Endodermal cell (in vitro differentiated cells): ENCODE results near the gene PLCL2. TPM values are rescaled to one million over a fixed set of nuclear protein-coding genes. Genes with fewer than 3 reads are reported as not detected.

Experiments used
- DNase-seq: peaks from one replicate; pipeline ENCODE4 v3.0.0-alpha.2; 2017
- H3K27ac ChIP-seq: 2 replicates; pipeline ENCODE4 v1.5.1; 2013; ENCODE audit warnings: mild to moderate bottlenecking, low read depth, low read length, moderate library complexity
- H3K27me3 ChIP-seq: 2 replicates; pipeline ENCODE4 v1.6.1; 2013; ENCODE audit warnings: mild to moderate bottlenecking, low read length, moderate library complexity; ENCODE audit not compliant: insufficient read depth, control insufficient read depth, poor library complexity, severe bottlenecking
- H3K36me3 ChIP-seq: 2 replicates; pipeline ENCODE4 v1.7.0; 2013; ENCODE audit warnings: mild to moderate bottlenecking, low read length, moderate library complexity; ENCODE audit not compliant: control insufficient read depth, insufficient read depth
- H3K4me1 ChIP-seq: one replicate; pipeline ENCODE4 v1.7.0; 2013; ENCODE audit warnings: low read length; ENCODE audit not compliant: control insufficient read depth, insufficient read depth
- H3K4me3 ChIP-seq: 2 replicates; pipeline ENCODE4 v1.5.1; 2013; ENCODE audit warnings: mild to moderate bottlenecking, low read length, moderate library complexity
- H3K9ac ChIP-seq: 2 replicates; pipeline ENCODE4 v1.6.1; 2013; ENCODE audit warnings: mild to moderate bottlenecking, low read length, moderate library complexity; ENCODE audit not compliant: poor library complexity, severe bottlenecking; ENCODE audit errors: extremely low read depth
- H3K9me3 ChIP-seq: 2 replicates; pipeline ENCODE4 v1.6.1; 2013; ENCODE audit warnings: mild to moderate bottlenecking, low read length, moderate library complexity; ENCODE audit not compliant: control insufficient read depth
- H3K27ac Mint-ChIP-seq: 2 replicates; pipeline ENCODE4 v1.8.0; 2020; ENCODE audit warnings: mixed read lengths
- H3K27me3 Mint-ChIP-seq: 2 replicates; pipeline ENCODE4 v1.8.0; 2021; ENCODE audit warnings: mild to moderate bottlenecking, mixed read lengths; ENCODE audit not compliant: insufficient read depth
- H3K36me3 Mint-ChIP-seq: 2 replicates; pipeline ENCODE4 v1.8.0; 2020; ENCODE audit warnings: low read depth, mixed read lengths
- H3K4me1 Mint-ChIP-seq: 2 replicates; pipeline ENCODE4 v1.8.0; 2020; ENCODE audit warnings: mixed read lengths
- H3K4me3 Mint-ChIP-seq: 2 replicates; pipeline ENCODE4 v1.8.0; 2020; ENCODE audit warnings: mild to moderate bottlenecking, moderate library complexity, mixed read lengths
- H3K9me3 Mint-ChIP-seq: 2 replicates; pipeline ENCODE4 v1.8.0; 2020; ENCODE audit warnings: mild to moderate bottlenecking, mixed read lengths
- WGBS, 2 experiments: methylation state at CpG; one replicate each; pipeline versions ENCODE4 v1.1.5 to v1.1.7; 2013; ENCODE audit warnings: missing lambda C conversion rate in 2 of 2, mixed read lengths in 1 of 2; ENCODE audit not compliant: insufficient coverage in 1 of 2, insufficient read length in 1 of 2; 5-methylcytosine and 5-hydroxymethylcytosine counted together
- total RNA-seq, 2 donors: library from RNA; stranded (reverse); fragmentation: NEBNext Ultra II Directional in 1 of 2; extraction: Animal tissue kit (Norgen Biotek cat#: 25700) in 1 of 2; gene quantifications; 2 replicates in 1 of 2; 3 replicates in 1 of 2; pipeline ENCODE4 v1.2.1, GENCODE V29; 2021
- TF ChIP-seq, protein P1 (sequence below): fragments of 200-600 bp; sonication (generic); conservative IDR thresholded peaks from 2 replicates; pipeline ENCODE4 v1.5.0; 2021; ENCODE audit warnings: antibody characterized with exemption, mild to moderate bottlenecking

Gene PLCL2
- total RNA-seq, 2 donors from 2014 or later, result 4.2 to 6.9 TPM

GRCh38 chr3:16940769-16941700 is 56.3 kb downstream of the PLCL2 start:
- Mint-ChIP-seq H3K9me3 (no peaks in the 10 kb centered on the region), H3K36me3 (no peaks in the 10 kb centered on the region), H3K4me3 (no peak overlapping the region), H3K4me1 (peaks cover 19% of the 10 kb centered on the region), H3K27me3 (peaks cover 87% of the 10 kb centered on the region), H3K27ac (no peak overlapping the region)
- WGBS, 2 experiments, result 91% methylated on average over 4 to 7 of the region's 7 CpGs
- no peak overlapping the region for H3K9ac ChIP-seq
- H3K36me3 ChIP-seq, result no peaks in the 10 kb centered on the region
- H3K4me3 ChIP-seq, result no peak overlapping the region
- TF ChIP-seq, protein P1, sequence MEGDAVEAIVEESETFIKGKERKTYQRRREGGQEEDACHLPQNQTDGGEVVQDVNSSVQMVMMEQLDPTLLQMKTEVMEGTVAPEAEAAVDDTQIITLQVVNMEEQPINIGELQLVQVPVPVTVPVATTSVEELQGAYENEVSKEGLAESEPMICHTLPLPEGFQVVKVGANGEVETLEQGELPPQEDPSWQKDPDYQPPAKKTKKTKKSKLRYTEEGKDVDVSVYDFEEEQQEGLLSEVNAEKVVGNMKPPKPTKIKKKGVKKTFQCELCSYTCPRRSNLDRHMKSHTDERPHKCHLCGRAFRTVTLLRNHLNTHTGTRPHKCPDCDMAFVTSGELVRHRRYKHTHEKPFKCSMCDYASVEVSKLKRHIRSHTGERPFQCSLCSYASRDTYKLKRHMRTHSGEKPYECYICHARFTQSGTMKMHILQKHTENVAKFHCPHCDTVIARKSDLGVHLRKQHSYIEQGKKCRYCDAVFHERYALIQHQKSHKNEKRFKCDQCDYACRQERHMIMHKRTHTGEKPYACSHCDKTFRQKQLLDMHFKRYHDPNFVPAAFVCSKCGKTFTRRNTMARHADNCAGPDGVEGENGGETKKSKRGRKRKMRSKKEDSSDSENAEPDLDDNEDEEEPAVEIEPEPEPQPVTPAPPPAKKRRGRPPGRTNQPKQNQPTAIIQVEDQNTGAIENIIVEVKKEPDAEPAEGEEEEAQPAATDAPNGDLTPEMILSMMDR, result no peak
- no peak overlapping the region for H3K27ac ChIP-seq
- H3K27me3 ChIP-seq, result peaks cover 54% of the 10 kb centered on the region
- peaks cover 12% of the 10 kb centered on the region for H3K4me1 ChIP-seq
- DNase-seq, result no peak
- H3K9me3 ChIP-seq, result no peaks in the 10 kb centered on the region

GRCh38 chr3:16942955-16943354 is 58.2 kb downstream of the PLCL2 start:
- H3K27ac Mint-ChIP-seq, result no peak overlapping the region
- no CpG with 5 or more reads among the region's 1 CpG for WGBS, 2 experiments
- no peak for DNase-seq
- Histone ChIP-seq H3K9me3 (no peaks in the 10 kb centered on the region), H3K4me3 (no peak overlapping the region), H3K36me3 (no peaks in the 10 kb centered on the region), H3K27ac (no peak overlapping the region), H3K4me1 (peaks cover 12% of the 10 kb centered on the region), H3K9ac (no peak overlapping the region), H3K27me3 (peaks cover 50% of the 10 kb centered on the region)
- no peak overlapping the region for H3K4me3 Mint-ChIP-seq
- no peaks in the 10 kb centered on the region for H3K9me3 Mint-ChIP-seq
- peaks cover 16% of the 10 kb centered on the region for H3K4me1 Mint-ChIP-seq
- H3K36me3 Mint-ChIP-seq, result no peaks in the 10 kb centered on the region
- peaks cover 73% of the 10 kb centered on the region for H3K27me3 Mint-ChIP-seq
- TF ChIP-seq, protein P1, result no peak

DNA sequence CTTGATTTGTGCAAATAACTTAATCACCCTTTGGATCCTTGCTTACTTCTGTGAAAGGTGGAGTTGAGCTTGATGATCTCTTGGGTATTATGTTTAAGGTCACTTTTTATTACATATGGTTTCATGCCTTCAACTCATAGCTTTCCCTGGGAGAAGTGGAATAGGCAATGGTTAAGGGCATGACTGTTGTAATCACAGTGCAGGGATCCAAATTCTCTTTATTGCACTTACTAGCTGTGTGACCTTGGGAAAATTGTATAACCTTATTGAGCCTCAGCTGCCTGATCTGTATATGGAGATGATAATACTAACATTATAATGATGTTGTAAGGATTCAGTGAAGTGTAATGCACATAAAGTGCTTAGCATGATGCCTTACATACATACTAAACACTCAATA is 59.1 kb downstream of the PLCL2 start:
- Mint-ChIP-seq H3K9me3 (no peaks in the 10 kb centered on the region), H3K4me3 (no peak overlapping the region), H3K4me1 (peaks cover 16% of the 10 kb centered on the region), H3K27me3 (peaks cover 66% of the 10 kb centered on the region), H3K27ac (no peak overlapping the region), H3K36me3 (no peaks in the 10 kb centered on the region)
- Histone ChIP-seq H3K9me3 (no peaks in the 10 kb centered on the region), H3K4me3 (no peak overlapping the region), H3K27me3 (peaks cover 42% of the 10 kb centered on the region), H3K27ac (no peak overlapping the region), H3K4me1 (peaks cover 12% of the 10 kb centered on the region), H3K9ac (no peak overlapping the region), H3K36me3 (no peaks in the 10 kb centered on the region)
- TF ChIP-seq, protein P1, result no peak
- DNase-seq, result no peak
